DMS153 (cell line): ENCODE results near the gene CYP3A7.
"Not testable (repeated sequence)": the region's sequence is repeated elsewhere in the genome, so short reads cannot be mapped to it uniquely, and the experiment has no call there.

Experiments used
- DNase-seq: peaks from one replicate; lab custom pipeline; 2025; lab: John Stamatoyannopoulos, UW

Gene CYP3A7

GRCh38 chr7:99699946-99700345 lies 35.0 kb downstream of the CYP3A7 start:
- no peak for DNase-seq

GRCh38 chr7:99698867-99699730 lies 35.9 kb downstream of the CYP3A7 start:
- DNase-seq = not testable (repeated sequence)

- DNase-seq = no peak
Observed at GRCh38 chr7:99694912-99695304, 40.1 kb downstream of the CYP3A7 start.

GRCh38 chr7:99694201-99694911 lies 40.6 kb downstream of the CYP3A7 start:
- no peak for DNase-seq

GRCh38 chr7:99693427-99694200 lies 41.4 kb downstream of the CYP3A7 start:
- peak; percentile 65 for DNase-seq

- DNase-seq = no peak
Observed at GRCh38 chr7:99693100-99693426, 41.9 kb downstream of the CYP3A7 start.

GRCh38 chr7:99692563-99692962 lies 42.4 kb downstream of the CYP3A7 start:
- not testable (repeated sequence) for DNase-seq

- DNase-seq = not testable (repeated sequence)
Observed at GRCh38 chr7:99691658-99692057, 43.3 kb downstream of the CYP3A7 start.

GRCh38 chr7:99690918-99691317 lies 44.1 kb downstream of the CYP3A7 start:
- not testable (repeated sequence) for DNase-seq

- not testable (repeated sequence) for DNase-seq
Observed at GRCh38 chr7:99685871-99686608, 49.0 kb downstream of the CYP3A7 start.

GRCh38 chr7:99685129-99685758 lies 49.8 kb downstream of the CYP3A7 start:
- no peak for DNase-seq

GRCh38 chr7:99679400-99680191 lies 55.4 kb downstream of the CYP3A7 start, which contains the start of gene CYP3A5:
Gene CYP3A5 (minus strand): TSS chr7:99679996. CDS start chr7:99679896, 100 bp downstream.
- no peak for DNase-seq

GRCh38 chr7:99679032-99679399 lies 56.0 kb downstream of the CYP3A7 start:
- no peak for DNase-seq

- DNase-seq = no peak
Observed at GRCh38 chr7:99677648-99678045, 57.3 kb downstream of the CYP3A7 start.

- no peak for DNase-seq
Observed at GRCh38 chr7:99677013-99677647, 57.9 kb downstream of the CYP3A7 start.

GRCh38 chr7:99674995-99675742 lies 59.8 kb downstream of the CYP3A7 start:
- no peak for DNase-seq

GRCh38 chr7:99672573-99672972 lies 62.4 kb downstream of the CYP3A7 start:
- no peak for DNase-seq

- DNase-seq = no peak
Observed at GRCh38 chr7:99669782-99670181, 65.2 kb downstream of the CYP3A7 start.

- DNase-seq = no peak
Observed at GRCh38 chr7:99668541-99668940, 66.5 kb downstream of the CYP3A7 start.
